Keratinocyte (primary cell): ENCODE results near the gene ASB13. TPM values are rescaled to one million over a fixed set of nuclear protein-coding genes. Genes with fewer than 3 reads are reported as not detected.

Experiments used
- DNase-seq: peaks from one replicate; pipeline ENCODE4 v3.0.0-alpha.2; 2011; ENCODE audit warnings: low read depth, missing footprints, low spot score
- FAIRE-seq: peaks from 2 replicates; lab custom pipeline; 2011; peaks lifted over from hg19 to GRCh38; lab: Jason Lieb, UNC
- H2AFZ ChIP-seq: 2 replicates; pipeline ENCODE4 v1.6.0; 2012; ENCODE audit warnings: low read length, control low read depth, inconsistent platforms; ENCODE audit not compliant: control insufficient read depth
- H3K27ac ChIP-seq: 2 replicates; pipeline ENCODE4 v1.5.1; 2011; ENCODE audit warnings: low read length; ENCODE audit not compliant: control insufficient read depth, insufficient read depth
- H3K27me3 ChIP-seq: 3 replicates; pipeline ENCODE4 v1.6.0; 2011; ENCODE audit warnings: low read length; ENCODE audit not compliant: control insufficient read depth, insufficient read depth; ENCODE audit errors: extremely low read depth
- H3K36me3 ChIP-seq, 2 experiments: 2 replicates in 1 of 2; 3 replicates in 1 of 2; pipeline ENCODE4 v1.5.1; 2011; ENCODE audit warnings: low read length in 2 of 2, mild to moderate bottlenecking in 1 of 2; ENCODE audit not compliant: control insufficient read depth in 2 of 2, insufficient read depth in 2 of 2; ENCODE audit errors: extremely low read depth in 1 of 2
- H3K4me1 ChIP-seq: 3 replicates; pipeline ENCODE4 v1.5.1; 2011; ENCODE audit warnings: low read length; ENCODE audit not compliant: control insufficient read depth, insufficient read depth; ENCODE audit errors: extremely low read depth
- H3K4me2 ChIP-seq: 3 replicates; pipeline ENCODE4 v1.6.0; 2011; ENCODE audit warnings: low read depth, low read length; ENCODE audit not compliant: control insufficient read depth, insufficient read depth; ENCODE audit errors: extremely low read depth
- H3K4me3 ChIP-seq, 3 experiments: fragments of 200-600 bp in 1 of 3; sonication (generic) in 1 of 3; 2 replicates in 2 of 3; 3 replicates in 1 of 3; pipeline ENCODE4 v1.5.1; 2011 to 2016; ENCODE audit warnings: low read length in 3 of 3, mild to moderate bottlenecking in 3 of 3, control low read depth in 2 of 3, inconsistent platforms in 1 of 3, low read depth in 1 of 3, mixed read lengths in 1 of 3, mixed run types in 1 of 3, moderate library complexity in 1 of 3; ENCODE audit not compliant: control insufficient read depth in 2 of 3, insufficient read depth in 2 of 3; ENCODE audit errors: extremely low read depth in 1 of 3
- H3K79me2 ChIP-seq: 2 replicates; pipeline ENCODE4 v1.6.0; 2012; ENCODE audit warnings: low read length; ENCODE audit not compliant: control insufficient read depth, insufficient read depth
- H3K9ac ChIP-seq: 3 replicates; pipeline ENCODE4 v1.6.0; 2011; ENCODE audit warnings: low read length; ENCODE audit not compliant: control insufficient read depth, insufficient read depth; ENCODE audit errors: extremely low read depth
- H3K9me1 ChIP-seq: 3 replicates; pipeline ENCODE4 v1.6.0; 2011; ENCODE audit warnings: low read length; ENCODE audit not compliant: control insufficient read depth, insufficient read depth; ENCODE audit errors: extremely low read depth
- H3K9me3 ChIP-seq: 2 replicates; pipeline ENCODE4 v1.5.1; 2012; ENCODE audit warnings: low read depth, low read length; ENCODE audit not compliant: control insufficient read depth
- H4K20me1 ChIP-seq: 3 replicates; pipeline ENCODE4 v1.6.0; 2011; ENCODE audit warnings: low read length; ENCODE audit not compliant: control insufficient read depth, insufficient read depth; ENCODE audit errors: extremely low read depth
- CTCF ChIP-seq, 3 experiments: IDR thresholded peaks in 1 of 3; conservative IDR thresholded peaks in 1 of 3; optimal IDR thresholded peaks in 1 of 3; 2 replicates in 2 of 3; 3 replicates in 1 of 3; pipeline versions ENCODE3 to v1.5.1; 2011; ENCODE audit warnings: low read length in 3 of 3, mild to moderate bottlenecking in 3 of 3, moderate library complexity in 2 of 3, control low read depth in 1 of 3, inconsistent platforms in 1 of 3; ENCODE audit not compliant: insufficient read depth in 2 of 3; ENCODE audit errors: extremely low read depth in 1 of 3
- EZH2 ChIP-seq: IDR thresholded peaks from one replicate; pipeline ENCODE4 v1.6.1; 2012; ENCODE audit warnings: inconsistent platforms, mild to moderate bottlenecking, low read length, moderate library complexity
- dilution Hi-C: fragments of 300-500 bp; cut with MboI; formaldehyde crosslinking; loops from one replicate; pipeline ENCODE4 v1.7.0; 2020; ENCODE audit warnings: low sequenced_read_pairs; ENCODE audit not compliant: extremely low pct_ligation_motif_present
- polyA plus RNA-seq, 5 experiments: library from polyadenylated mRNA; depleted of rRNA in 3 of 5; stranded (reverse) in 3 of 5; stranded (forward) in 1 of 5; unstranded in 1 of 5; fragments of >200 nt; gene quantifications; 1 replicate in 1 of 5; 2 replicates in 3 of 5; 3 replicates in 1 of 5; pipeline versions ENCODE4 v1.2.1 to v1.2.3, GENCODE V29; 2011 to 2012; ENCODE audit warnings: missing spikeins in 2 of 5, low read depth in 1 of 5, low replicate concordance in 1 of 5

ASB13 gene
- polyA plus RNA-seq, 1 donor (not counting 4 experiments of a cell fraction or from before 2014, with no cell fraction given): 6.4 TPM

DNA sequence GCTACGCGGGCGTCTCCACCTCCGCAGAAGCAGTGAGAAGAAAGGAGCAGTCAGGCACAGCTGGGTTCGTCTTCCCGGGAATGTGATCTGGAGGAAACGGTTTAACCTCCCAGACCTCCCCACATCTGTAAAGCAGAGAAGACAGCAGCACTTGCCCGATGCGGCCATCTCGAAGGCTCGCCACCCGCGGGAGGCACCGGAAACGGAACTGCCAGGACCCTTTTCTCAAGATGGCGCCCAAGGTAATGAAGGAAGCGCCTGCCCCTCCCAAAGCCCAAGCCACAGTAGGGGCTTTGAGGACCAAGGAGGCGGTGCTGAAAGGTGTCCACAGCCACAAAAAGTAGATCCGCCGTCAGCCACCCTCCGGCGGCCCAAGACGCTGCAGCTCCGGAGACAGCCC, 41.7 kb downstream of the ASB13 start:
- Histone ChIP-seq H3K27ac (no peak overlapping the region), H3K36me3 (no peaks in the 10 kb centered on the region), H3K4me3 (no peak overlapping the region), H3K4me1 (peaks cover 15% of the 10 kb centered on the region), H2AFZ (no peak overlapping the region), H3K9ac (no peak overlapping the region), H3K79me2 (no peaks in the 10 kb centered on the region), H3K9me3 (no peaks in the 10 kb centered on the region), H3K4me2 (no peak overlapping the region), H3K27me3 (no peaks in the 10 kb centered on the region), H3K9me1 (no peaks in the 10 kb centered on the region), H4K20me1 (no peaks in the 10 kb centered on the region)
- DNase-seq (no peak), FAIRE-seq (no peak)
- no peak for TF ChIP-seq CTCF (optimal IDR thresholded peaks at IDR 0.05 in 1 of 3, IDR thresholded peaks at IDR 0.05 in 1 of 3, conservative IDR thresholded peaks at IDR 0.05 in 1 of 3; ENCODE audit: extremely low read depth in 1 of 3, insufficient read depth in 2 of 3, low read length in 3 of 3)
- TF ChIP-seq EZH2: no peak
- dilution Hi-C loops: no loop called here

DNA sequence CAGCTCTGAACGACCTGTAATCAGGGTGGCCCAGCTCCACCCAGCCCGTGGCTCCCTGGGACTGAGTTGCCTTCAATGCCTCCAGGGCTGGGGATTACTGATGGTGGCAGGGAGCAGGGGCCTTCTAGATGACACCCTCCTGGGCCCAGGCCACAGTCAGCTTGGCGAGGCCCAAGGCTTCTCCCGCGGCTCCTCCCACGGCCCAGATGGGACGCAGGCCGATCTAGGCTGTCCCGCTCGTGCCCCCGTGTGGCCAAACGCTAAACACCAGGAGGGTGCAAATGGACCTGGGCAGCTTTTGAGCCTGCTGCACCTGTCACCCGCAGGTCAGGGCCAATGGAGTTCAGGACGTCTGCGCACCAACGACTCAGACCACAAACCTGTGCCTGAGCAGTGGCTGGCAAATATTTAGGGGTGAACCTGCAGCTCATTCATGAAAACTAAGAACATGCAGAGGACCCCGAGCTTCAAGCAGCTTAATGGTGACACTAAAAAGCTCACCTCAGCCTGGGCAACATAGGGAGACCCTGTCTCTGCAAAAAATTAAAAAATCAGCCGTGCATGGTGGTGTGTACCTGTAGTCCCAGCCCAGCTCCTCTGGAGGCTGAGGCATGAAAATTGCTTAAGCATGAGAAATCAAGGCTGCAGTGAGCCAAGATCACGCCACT, 43.2 kb downstream of the ASB13 start:
- Histone ChIP-seq H3K27me3 (no peaks in the 10 kb centered on the region), H3K9me3 (no peaks in the 10 kb centered on the region), H3K4me3 (no peak overlapping the region), H3K79me2 (no peaks in the 10 kb centered on the region), H3K9ac (peak overlapping the region; percentile 70), H3K4me2 (peak overlapping the region; percentile 57), H4K20me1 (no peaks in the 10 kb centered on the region), H3K9me1 (no peaks in the 10 kb centered on the region), H2AFZ (peak overlapping the region; percentile 59), H3K4me1 (peaks cover 17% of the 10 kb centered on the region), H3K27ac (peak overlapping the region; percentile 75), H3K36me3 (no peaks in the 10 kb centered on the region)
- DNase-seq: peak; percentile 45
- peak; percentile 83 to 99 (median 93) for TF ChIP-seq CTCF (optimal IDR thresholded peaks at IDR 0.05 in 1 of 3, IDR thresholded peaks at IDR 0.05 in 1 of 3, conservative IDR thresholded peaks at IDR 0.05 in 1 of 3; ENCODE audit: extremely low read depth in 1 of 3, insufficient read depth in 2 of 3, low read length in 3 of 3)
- no peak for TF ChIP-seq EZH2
- FAIRE-seq: peak; percentile 87
- dilution Hi-C loops: no loop called here
